RWPE1 (cell line): ENCODE results near the gene MRTFB.

Experiments used
- CTCF ChIA-PET: fragments of 350-600 bp; sonication (Branson Sonifier 250); formaldehyde crosslinking; extraction: SDS; loops from one replicate; lab custom pipeline; 2021; lab: Yijun Ruan, JAX
- POLR2A ChIA-PET: fragments of 400-600 bp; formaldehyde crosslinking; extraction: SDS; loops from one replicate; lab custom pipeline; 2020; ENCODE audit warnings: antibody characterized with exemption; ENCODE audit not compliant: low non-redundant PET; lab: Yijun Ruan, JAX
- DNase-seq: peaks from one replicate; pipeline ENCODE4 v3.0.0; 2012; ENCODE audit warnings: low spot score
- H3K27ac ChIP-seq: fragments of 450-650 bp; 2 replicates; pipeline ENCODE4 v1.5.1; 2017
- CTCF ChIP-seq: fragments of 450-650 bp; conservative IDR thresholded peaks from 2 replicates; pipeline ENCODE4 v1.5.1; 2017; ENCODE audit warnings: low read depth, mild to moderate bottlenecking

The MRTFB gene

GRCh38 chr16:14098081-14098480 is 27.0 kb downstream of the MRTFB start:
- TF ChIP-seq CTCF: no peak
- CTCF ChIA-PET: interaction anchor here (0.9 kb wide), 1 partner anchor 89 kb away, joined by 4 read pairs; no protein-coding TSS in a partner anchor
- H3K27ac ChIP-seq: no peak overlapping the region
- DNase-seq: no peak
- POLR2A ChIA-PET: no interaction called here

GRCh38 chr16:14100825-14101224 is 29.7 kb downstream of the MRTFB start:
- CTCF ChIA-PET: no interaction called here
- POLR2A ChIA-PET: no interaction called here
- no peak for TF ChIP-seq CTCF
- DNase-seq: no peak
- H3K27ac ChIP-seq: no peak overlapping the region

GRCh38 chr16:14101415-14101814 is 30.3 kb downstream of the MRTFB start:
- ChIA-PET POLR2A (no interaction called here), CTCF (no interaction called here)
- no peak for TF ChIP-seq CTCF
- DNase-seq: no peak
- H3K27ac ChIP-seq: no peak overlapping the region

- no peak overlapping the region for H3K27ac ChIP-seq
- TF ChIP-seq CTCF: no peak
- ChIA-PET CTCF (interaction anchor here (0.6 kb wide), 1 partner anchor 71 kb away, joined by 9 read pairs; no protein-coding TSS in a partner anchor), POLR2A (no interaction called here)
- DNase-seq: no peak
Observed at GRCh38 chr16:14102925-14103720, 32.0 kb downstream of the MRTFB start.

DNA sequence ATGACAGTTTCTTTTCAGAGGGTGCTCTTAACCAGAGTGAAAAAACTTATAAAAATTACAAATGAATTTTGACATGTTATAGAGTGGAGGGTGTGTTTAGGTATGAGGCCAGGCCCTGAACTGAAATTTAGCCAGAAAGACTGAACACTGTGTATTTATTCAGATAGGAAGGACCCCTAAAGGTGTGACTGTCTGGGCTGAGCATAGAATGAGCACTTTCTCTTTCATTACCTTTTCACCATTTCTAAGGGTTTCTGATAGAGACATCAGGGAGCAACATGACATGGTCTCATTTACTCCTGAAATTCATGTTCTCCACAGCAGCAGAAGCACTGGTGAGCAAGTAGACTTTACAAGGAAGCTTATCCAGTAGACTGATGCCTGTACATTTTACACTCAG is 32.9 kb downstream of the MRTFB start:
- DNase-seq: no peak
- TF ChIP-seq CTCF: no peak
- ChIA-PET POLR2A (no interaction called here), CTCF (no interaction called here)
- H3K27ac ChIP-seq: no peak overlapping the region

GRCh38 chr16:14105760-14106375 is 34.7 kb downstream of the MRTFB start:
- H3K27ac ChIP-seq: no peak overlapping the region
- no peak for DNase-seq
- CTCF ChIA-PET: no interaction called here
- POLR2A ChIA-PET: no interaction called here
- TF ChIP-seq CTCF: no peak
